ENCODE results near the gene TRIM6.

The TRIM6 gene

GRCh38 chr11:5605849-5606248 is 9.4 kb downstream of the TRIM6 start:
- no peaks in the 10 kb centered on the region for H3K27me3 ChIP-seq (ENCODE audit: insufficient read depth, low read length)
- no peak overlapping the region for H3K4me3 ChIP-seq (ENCODE audit: low read length)
- H3K27ac ChIP-seq (ENCODE audit: low read length) = no peak overlapping the region
- H3K9ac ChIP-seq (ENCODE audit: low read depth, low read length) = no peak overlapping the region
- H3K36me3 ChIP-seq (ENCODE audit: insufficient read depth, low read depth, low read length) = peaks cover 62% of the 10 kb centered on the region
- no peaks in the 10 kb centered on the region for H3K4me1 ChIP-seq (ENCODE audit: insufficient read depth, low read length)
- H3K9me3 ChIP-seq (ENCODE audit: insufficient read depth, low read depth, low read length) = no peaks in the 10 kb centered on the region

- no peaks in the 10 kb centered on the region for H3K9me3 ChIP-seq (ENCODE audit: insufficient read depth, low read depth, low read length)
- H3K4me1 ChIP-seq (ENCODE audit: insufficient read depth, low read length) = no peaks in the 10 kb centered on the region
- peaks cover 63% of the 10 kb centered on the region for H3K36me3 ChIP-seq (ENCODE audit: insufficient read depth, low read depth, low read length)
- no peak overlapping the region for H3K27ac ChIP-seq (ENCODE audit: low read length)
- no peak overlapping the region for H3K9ac ChIP-seq (ENCODE audit: low read depth, low read length)
- no peaks in the 10 kb centered on the region for H3K27me3 ChIP-seq (ENCODE audit: insufficient read depth, low read length)
- H3K4me3 ChIP-seq (ENCODE audit: low read length) = no peak overlapping the region
These were observed 12.4 kb downstream of the TRIM6 start for GRCh38 chr11:5608808-5609207.

GRCh38 chr11:5610446-5610845 is 14.0 kb downstream of the TRIM6 start:
- H3K4me3 ChIP-seq (ENCODE audit: low read length) = no peak overlapping the region
- H3K36me3 ChIP-seq (ENCODE audit: insufficient read depth, low read depth, low read length) = peaks cover 49% of the 10 kb centered on the region
- H3K9ac ChIP-seq (ENCODE audit: low read depth, low read length) = no peak overlapping the region
- H3K4me1 ChIP-seq (ENCODE audit: insufficient read depth, low read length) = no peaks in the 10 kb centered on the region
- H3K27ac ChIP-seq (ENCODE audit: low read length) = no peak overlapping the region
- H3K9me3 ChIP-seq (ENCODE audit: insufficient read depth, low read depth, low read length) = no peaks in the 10 kb centered on the region
- H3K27me3 ChIP-seq (ENCODE audit: insufficient read depth, low read length) = no peaks in the 10 kb centered on the region

- no peaks in the 10 kb centered on the region for H3K9me3 ChIP-seq (ENCODE audit: insufficient read depth, low read depth, low read length)
- H3K4me1 ChIP-seq (ENCODE audit: insufficient read depth, low read length) = no peaks in the 10 kb centered on the region
- no peak overlapping the region for H3K27ac ChIP-seq (ENCODE audit: low read length)
- peaks cover 37% of the 10 kb centered on the region for H3K36me3 ChIP-seq (ENCODE audit: insufficient read depth, low read depth, low read length)
- no peaks in the 10 kb centered on the region for H3K27me3 ChIP-seq (ENCODE audit: insufficient read depth, low read length)
- H3K4me3 ChIP-seq (ENCODE audit: low read length) = no peak overlapping the region
- no peak overlapping the region for H3K9ac ChIP-seq (ENCODE audit: low read depth, low read length)
These were observed 15.2 kb downstream of the TRIM6 start for GRCh38 chr11:5611627-5612026.

- Histone ChIP-seq H3K9ac (ENCODE audit: low read depth, low read length) (no peak overlapping the region), H3K27me3 (ENCODE audit: insufficient read depth, low read length) (no peaks in the 10 kb centered on the region), H3K4me1 (ENCODE audit: insufficient read depth, low read length) (peaks cover 10% of the 10 kb centered on the region; the same call in 1 of the 2 replicates), H3K4me3 (ENCODE audit: low read length) (no peak overlapping the region), H3K36me3 (ENCODE audit: insufficient read depth, low read depth, low read length) (no peaks in the 10 kb centered on the region), H3K9me3 (ENCODE audit: insufficient read depth, low read depth, low read length) (no peaks in the 10 kb centered on the region), H3K27ac (ENCODE audit: low read length) (no peak overlapping the region)
These were observed 22.4 kb downstream of the TRIM6 start for GRCh38 chr11:5618807-5619206.

GRCh38 chr11:5620651-5621521 is 24.4 kb downstream of the TRIM6 start:
- Histone ChIP-seq H3K9me3 (ENCODE audit: insufficient read depth, low read depth, low read length) (no peaks in the 10 kb centered on the region), H3K27ac (ENCODE audit: low read length) (no peak overlapping the region), H3K9ac (ENCODE audit: low read depth, low read length) (no peak overlapping the region), H3K27me3 (ENCODE audit: insufficient read depth, low read length) (no peaks in the 10 kb centered on the region), H3K4me3 (ENCODE audit: low read length) (no peak overlapping the region), H3K36me3 (ENCODE audit: insufficient read depth, low read depth, low read length) (no peaks in the 10 kb centered on the region), H3K4me1 (ENCODE audit: insufficient read depth, low read length) (peaks cover 14% of the 10 kb centered on the region)

- H3K36me3 ChIP-seq (ENCODE audit: insufficient read depth, low read depth, low read length) = no peaks in the 10 kb centered on the region
- H3K27me3 ChIP-seq (ENCODE audit: insufficient read depth, low read length) = no peaks in the 10 kb centered on the region
- H3K4me1 ChIP-seq (ENCODE audit: insufficient read depth, low read length) = peaks cover 14% of the 10 kb centered on the region
- no peak overlapping the region for H3K27ac ChIP-seq (ENCODE audit: low read length)
- no peak overlapping the region for H3K9ac ChIP-seq (ENCODE audit: low read depth, low read length)
- H3K4me3 ChIP-seq (ENCODE audit: low read length) = no peak overlapping the region
- no peaks in the 10 kb centered on the region for H3K9me3 ChIP-seq (ENCODE audit: insufficient read depth, low read depth, low read length)
These were observed 25.1 kb downstream of the TRIM6 start for GRCh38 chr11:5621580-5621979.

GRCh38 chr11:5622802-5623201 is 26.4 kb downstream of the TRIM6 start:
- H3K9me3 ChIP-seq (ENCODE audit: insufficient read depth, low read depth, low read length) = no peaks in the 10 kb centered on the region
- no peaks in the 10 kb centered on the region for H3K27me3 ChIP-seq (ENCODE audit: insufficient read depth, low read length)
- H3K4me1 ChIP-seq (ENCODE audit: insufficient read depth, low read length) = peaks cover 14% of the 10 kb centered on the region
- no peak overlapping the region for H3K27ac ChIP-seq (ENCODE audit: low read length)
- H3K9ac ChIP-seq (ENCODE audit: low read depth, low read length) = no peak overlapping the region
- H3K36me3 ChIP-seq (ENCODE audit: insufficient read depth, low read depth, low read length) = no peaks in the 10 kb centered on the region
- no peak overlapping the region for H3K4me3 ChIP-seq (ENCODE audit: low read length)

GRCh38 chr11:5624489-5625279 is 28.2 kb downstream of the TRIM6 start, which contains the start of gene TRIM34:
TRIM34 (plus strand) TSS chr11:5625001; CDS start chr11:5632332, 7,331 bp downstream.
- peak within 1 kb of the TSS; percentile 51; the same call in 1 of the 2 replicates for H3K4me3 ChIP-seq (ENCODE audit: low read length)
- no peak within 1 kb of the TSS for H3K27ac ChIP-seq (ENCODE audit: low read length)
- no peaks in the 10 kb centered on the region for H3K36me3 ChIP-seq (ENCODE audit: insufficient read depth, low read depth, low read length)
- peaks cover 14% of the 10 kb centered on the region for H3K4me1 ChIP-seq (ENCODE audit: insufficient read depth, low read length)
- peak within 1 kb of the TSS; percentile 26; the same call in 1 of the 2 replicates for H3K9ac ChIP-seq (ENCODE audit: low read depth, low read length)
- H3K9me3 ChIP-seq (ENCODE audit: insufficient read depth, low read depth, low read length) = no peaks in the 10 kb centered on the region
- no peaks in the 10 kb centered on the region for H3K27me3 ChIP-seq (ENCODE audit: insufficient read depth, low read length)

- peak overlapping the region; percentile 51; the same call in 1 of the 2 replicates for H3K4me3 ChIP-seq (ENCODE audit: low read length)
- no peaks in the 10 kb centered on the region for H3K27me3 ChIP-seq (ENCODE audit: insufficient read depth, low read length)
- H3K9me3 ChIP-seq (ENCODE audit: insufficient read depth, low read depth, low read length) = no peaks in the 10 kb centered on the region
- H3K27ac ChIP-seq (ENCODE audit: low read length) = no peak overlapping the region
- H3K4me1 ChIP-seq (ENCODE audit: insufficient read depth, low read length) = peaks cover 14% of the 10 kb centered on the region
- no peak overlapping the region; the same call in 1 of the 2 replicates for H3K9ac ChIP-seq (ENCODE audit: low read depth, low read length)
- H3K36me3 ChIP-seq (ENCODE audit: insufficient read depth, low read depth, low read length) = no peaks in the 10 kb centered on the region
These were observed 28.8 kb downstream of the TRIM6 start for GRCh38 chr11:5625281-5625680.

GRCh38 chr11:5626196-5626595 is 29.8 kb downstream of the TRIM6 start:
- no peak overlapping the region for H3K4me3 ChIP-seq (ENCODE audit: low read length)
- no peaks in the 10 kb centered on the region for H3K27me3 ChIP-seq (ENCODE audit: insufficient read depth, low read length)
- no peak overlapping the region for H3K27ac ChIP-seq (ENCODE audit: low read length)
- no peaks in the 10 kb centered on the region for H3K36me3 ChIP-seq (ENCODE audit: insufficient read depth, low read depth, low read length)
- peaks cover 8% of the 10 kb centered on the region; the same call in 1 of the 2 replicates for H3K4me1 ChIP-seq (ENCODE audit: insufficient read depth, low read length)
- no peak overlapping the region for H3K9ac ChIP-seq (ENCODE audit: low read depth, low read length)
- no peaks in the 10 kb centered on the region for H3K9me3 ChIP-seq (ENCODE audit: insufficient read depth, low read depth, low read length)

All from iPS-20b (cell line).